ENCODE measurements around the gene KCNN1.

Gene KCNN1

DNA sequence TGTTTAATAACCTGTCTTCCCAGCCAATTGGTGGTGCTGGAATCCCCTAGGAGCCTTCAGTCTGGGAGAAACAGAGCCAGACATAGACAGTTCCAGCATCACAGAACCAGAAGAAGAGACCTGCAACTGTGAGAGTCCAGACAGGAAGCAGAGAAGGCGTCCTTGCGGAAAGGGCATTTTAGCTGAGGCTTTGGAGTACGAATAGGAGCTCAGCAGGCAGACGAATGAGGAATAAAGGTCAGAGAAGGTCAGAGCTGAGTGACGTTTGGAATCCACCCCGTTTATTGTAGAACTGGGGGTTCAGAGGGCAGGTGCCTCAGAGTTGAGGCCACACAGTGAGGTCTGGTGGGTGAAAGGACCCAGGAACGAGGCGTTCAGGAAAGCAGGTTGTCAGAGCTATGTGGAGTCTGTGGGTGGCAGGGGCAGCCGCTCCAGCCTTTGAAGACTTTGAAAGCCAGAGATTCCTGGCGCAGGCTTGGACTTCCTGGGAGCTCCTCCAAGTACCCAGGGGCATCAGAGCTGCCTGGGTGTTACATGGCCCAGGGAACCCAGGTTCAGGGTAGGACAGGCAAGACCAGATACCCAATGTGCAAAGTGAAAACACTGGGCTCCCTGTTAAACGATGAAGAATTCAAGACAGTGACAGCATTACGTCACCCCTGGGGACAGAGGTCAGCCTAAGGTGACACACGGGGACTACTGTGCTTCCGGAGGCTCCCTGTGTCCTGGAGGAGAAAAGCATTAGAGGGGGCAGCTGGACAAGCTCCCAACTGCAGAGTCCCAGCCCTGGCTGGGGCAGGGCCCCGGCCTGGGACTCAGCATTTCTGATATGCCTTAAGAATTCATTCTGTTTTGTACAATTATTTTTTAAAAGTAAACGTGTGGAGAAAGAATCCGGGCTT is 46.6 kb downstream of the KCNN1 start:
- peaks cover 12% of the 10 kb centered on the region for H3K4me1 ChIP-seq (ENCODE audit: control insufficient read depth, insufficient read depth, low read length)
- H3K27ac ChIP-seq (ENCODE audit: insufficient read depth, low read depth, low read length, poor library complexity, severe bottlenecking): no peak overlapping the region
- no peak overlapping the region for H3K4me3 ChIP-seq (ENCODE audit: insufficient read depth, low read depth, low read length)
- H3K9me3 ChIP-seq (ENCODE audit: control insufficient read depth, low read length): no peaks in the 10 kb centered on the region
- WGBS, 2 experiments: 67 to 72% methylated on average over 17 of the region's 17 CpGs
- no peaks in the 10 kb centered on the region for H3K27me3 ChIP-seq (ENCODE audit: control insufficient read depth, insufficient read depth, low read length, poor library complexity, severe bottlenecking)
- H3K36me3 ChIP-seq (ENCODE audit: control insufficient read depth, insufficient read depth, low read length): no peaks in the 10 kb centered on the region

DNA sequence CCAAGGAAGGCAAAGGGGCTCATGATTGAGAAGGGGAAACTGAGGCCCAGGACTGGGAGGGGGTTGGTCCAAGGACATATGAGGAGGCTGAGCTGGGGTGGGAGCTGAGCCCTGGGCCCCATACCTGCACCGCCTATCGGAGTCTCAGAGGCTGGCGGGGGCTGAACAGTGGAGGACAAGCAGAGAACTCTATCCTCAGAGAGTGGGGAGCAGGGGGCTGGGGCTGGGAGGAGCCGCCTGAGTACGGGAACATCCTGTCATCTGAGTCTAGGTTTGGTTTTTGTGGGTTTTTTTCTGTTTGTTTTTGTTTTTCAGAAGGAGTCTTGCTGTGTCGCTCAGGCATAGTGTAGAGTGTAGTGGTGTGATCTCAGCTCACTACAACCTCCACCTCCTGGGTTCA is 47.3 kb downstream of the KCNN1 start:
- no peak overlapping the region for H3K27ac ChIP-seq (ENCODE audit: insufficient read depth, low read depth, low read length, poor library complexity, severe bottlenecking)
- no peaks in the 10 kb centered on the region for H3K9me3 ChIP-seq (ENCODE audit: control insufficient read depth, low read length)
- H3K27me3 ChIP-seq (ENCODE audit: control insufficient read depth, insufficient read depth, low read length, poor library complexity, severe bottlenecking): no peaks in the 10 kb centered on the region
- 94 to 96% methylated on average over 5 to 6 of the region's 6 CpGs for WGBS, 2 experiments
- H3K4me3 ChIP-seq (ENCODE audit: insufficient read depth, low read depth, low read length): no peak overlapping the region
- H3K36me3 ChIP-seq (ENCODE audit: control insufficient read depth, insufficient read depth, low read length): no peaks in the 10 kb centered on the region
- peaks cover 12% of the 10 kb centered on the region for H3K4me1 ChIP-seq (ENCODE audit: control insufficient read depth, insufficient read depth, low read length)

DNA sequence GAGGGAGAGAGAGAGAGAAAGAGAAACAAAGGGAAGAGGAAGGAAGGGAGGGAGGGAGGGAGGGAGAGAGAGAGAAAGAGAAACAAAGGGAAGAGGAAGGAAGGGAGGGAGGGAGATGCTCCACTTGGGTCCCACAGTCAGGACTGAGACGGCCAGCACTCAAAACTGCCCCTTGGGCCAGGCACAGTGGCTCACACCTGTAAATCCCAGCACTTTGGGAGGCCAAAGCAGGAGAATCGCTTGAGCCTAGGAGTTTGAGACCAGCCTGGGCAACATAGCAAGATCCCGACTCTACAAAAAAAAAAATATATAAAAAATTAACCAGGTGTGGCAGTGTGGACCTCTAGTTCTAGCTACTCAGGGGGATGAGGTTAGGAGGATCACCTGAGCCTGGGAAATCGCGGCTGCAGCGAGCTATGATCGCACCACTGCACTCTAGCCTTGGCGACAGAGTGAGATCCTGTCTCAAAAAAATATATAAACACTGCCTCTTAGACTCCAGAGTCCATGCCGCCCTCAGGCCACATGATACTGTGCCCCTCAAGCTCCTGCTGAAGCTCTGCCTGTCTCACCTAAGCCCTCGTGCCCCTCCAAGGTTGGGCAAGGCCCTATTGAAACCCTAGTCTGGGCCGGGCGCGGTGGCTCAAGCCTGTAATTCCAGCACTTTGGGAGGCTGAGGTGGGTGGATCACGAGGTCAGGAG is 49.5 kb downstream of the KCNN1 start:
- WGBS, 2 experiments: 92% methylated on average over 14 of the region's 14 CpGs
- Histone ChIP-seq H3K36me3 (ENCODE audit: control insufficient read depth, insufficient read depth, low read length) (no peaks in the 10 kb centered on the region), H3K4me3 (ENCODE audit: insufficient read depth, low read depth, low read length) (no peak overlapping the region), H3K4me1 (ENCODE audit: control insufficient read depth, insufficient read depth, low read length) (peaks cover 12% of the 10 kb centered on the region), H3K9me3 (ENCODE audit: control insufficient read depth, low read length) (no peaks in the 10 kb centered on the region), H3K27me3 (ENCODE audit: control insufficient read depth, insufficient read depth, low read length, poor library complexity, severe bottlenecking) (no peaks in the 10 kb centered on the region), H3K27ac (ENCODE audit: insufficient read depth, low read depth, low read length, poor library complexity, severe bottlenecking) (no peak overlapping the region)

DNA sequence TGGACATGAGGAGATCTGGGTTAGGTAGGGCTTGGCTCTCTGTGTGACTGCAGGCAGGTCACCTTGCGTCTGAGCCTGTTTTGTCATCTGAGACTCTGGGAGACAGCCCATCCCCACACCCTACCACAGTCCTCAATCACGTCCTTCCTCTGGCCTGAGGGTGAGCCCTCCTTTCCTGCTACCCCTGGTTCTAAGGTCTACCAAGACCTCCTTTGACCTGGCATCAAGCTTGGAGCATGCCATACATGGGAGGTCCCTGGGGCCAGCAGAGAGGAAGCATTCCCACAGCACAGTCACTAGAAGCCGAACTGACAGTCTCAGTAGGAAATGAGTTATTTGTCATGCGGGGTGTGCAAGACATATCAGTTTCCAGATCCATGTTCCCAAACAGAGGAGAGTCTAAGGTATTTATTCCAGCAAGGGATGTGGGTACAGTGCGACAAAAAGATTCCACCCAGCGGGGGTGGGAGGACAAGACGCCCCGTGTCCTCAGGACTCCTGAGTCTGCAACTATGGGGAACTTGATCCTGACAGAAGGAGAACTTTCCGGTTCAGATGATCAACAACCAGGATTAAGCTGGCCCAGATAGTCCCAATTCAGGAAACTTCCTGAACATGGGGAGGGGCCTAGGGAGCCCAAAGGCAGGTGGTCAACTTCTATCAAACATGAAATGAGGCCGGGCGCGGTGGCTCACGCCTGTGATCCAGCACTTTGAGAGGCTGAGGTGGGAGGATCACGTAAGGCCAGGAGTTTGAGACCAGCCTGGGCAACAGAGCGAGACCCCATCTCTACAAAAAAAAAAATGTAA is 50.6 kb downstream of the KCNN1 start:
- Histone ChIP-seq H3K4me3 (ENCODE audit: insufficient read depth, low read depth, low read length) (no peak overlapping the region), H3K9me3 (ENCODE audit: control insufficient read depth, low read length) (no peaks in the 10 kb centered on the region), H3K36me3 (ENCODE audit: control insufficient read depth, insufficient read depth, low read length) (no peaks in the 10 kb centered on the region), H3K27ac (ENCODE audit: insufficient read depth, low read depth, low read length, poor library complexity, severe bottlenecking) (no peak overlapping the region), H3K27me3 (ENCODE audit: control insufficient read depth, insufficient read depth, low read length, poor library complexity, severe bottlenecking) (no peaks in the 10 kb centered on the region), H3K4me1 (ENCODE audit: control insufficient read depth, insufficient read depth, low read length) (peaks cover 15% of the 10 kb centered on the region)
- 91% methylated on average over 15 of the region's 15 CpGs for WGBS, 2 experiments

DNA sequence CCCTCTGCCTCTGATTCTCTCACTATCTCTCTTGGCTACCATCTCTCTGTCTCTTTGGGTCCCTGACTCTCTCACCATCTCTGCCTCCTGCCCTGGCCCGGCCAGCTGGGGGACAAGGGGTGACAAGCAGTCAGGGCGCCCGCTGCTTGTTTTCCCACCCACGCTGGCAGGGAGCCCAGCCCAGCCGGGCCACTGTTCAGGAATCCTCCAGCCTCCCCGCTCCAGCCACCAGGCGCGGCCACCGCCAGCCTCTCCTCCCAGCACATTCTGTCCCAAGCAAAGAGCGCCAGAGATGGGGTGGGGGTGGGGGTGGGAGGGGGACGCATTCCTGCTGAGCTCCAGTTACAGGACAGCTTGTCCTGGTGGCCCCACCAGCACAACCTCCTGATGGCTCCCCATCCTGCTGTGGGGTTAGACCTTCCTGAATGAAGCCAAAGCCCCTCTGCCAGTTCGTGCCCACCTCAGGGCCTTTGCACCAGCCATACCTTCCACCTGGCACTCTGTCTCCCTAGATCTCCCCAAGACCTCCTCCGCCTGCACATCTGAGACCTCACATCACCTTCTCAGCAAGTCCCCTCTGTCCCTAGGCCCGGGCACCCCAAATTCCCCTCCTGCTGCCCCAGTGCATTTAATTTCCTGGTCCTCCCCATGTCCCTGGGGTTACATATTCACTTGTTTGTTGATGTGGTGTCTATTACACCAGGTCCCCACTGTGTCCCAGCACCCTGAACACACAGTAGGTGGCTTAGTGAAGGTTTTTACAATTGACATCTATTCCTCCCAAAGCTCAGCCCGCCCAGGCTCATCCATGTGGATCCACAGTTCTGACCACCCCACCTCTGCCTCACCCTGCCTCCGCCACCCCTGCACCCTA is 53.5 kb downstream of the KCNN1 start:
- Histone ChIP-seq H3K27ac (ENCODE audit: insufficient read depth, low read depth, low read length, poor library complexity, severe bottlenecking) (no peak overlapping the region), H3K4me1 (ENCODE audit: control insufficient read depth, insufficient read depth, low read length) (peaks cover 3% of the 10 kb centered on the region), H3K27me3 (ENCODE audit: control insufficient read depth, insufficient read depth, low read length, poor library complexity, severe bottlenecking) (no peaks in the 10 kb centered on the region), H3K9me3 (ENCODE audit: control insufficient read depth, low read length) (no peaks in the 10 kb centered on the region), H3K36me3 (ENCODE audit: control insufficient read depth, insufficient read depth, low read length) (no peaks in the 10 kb centered on the region), H3K4me3 (ENCODE audit: insufficient read depth, low read depth, low read length) (no peak overlapping the region)
- 94% methylated on average over 11 to 16 of the region's 16 CpGs for WGBS, 2 experiments

DNA sequence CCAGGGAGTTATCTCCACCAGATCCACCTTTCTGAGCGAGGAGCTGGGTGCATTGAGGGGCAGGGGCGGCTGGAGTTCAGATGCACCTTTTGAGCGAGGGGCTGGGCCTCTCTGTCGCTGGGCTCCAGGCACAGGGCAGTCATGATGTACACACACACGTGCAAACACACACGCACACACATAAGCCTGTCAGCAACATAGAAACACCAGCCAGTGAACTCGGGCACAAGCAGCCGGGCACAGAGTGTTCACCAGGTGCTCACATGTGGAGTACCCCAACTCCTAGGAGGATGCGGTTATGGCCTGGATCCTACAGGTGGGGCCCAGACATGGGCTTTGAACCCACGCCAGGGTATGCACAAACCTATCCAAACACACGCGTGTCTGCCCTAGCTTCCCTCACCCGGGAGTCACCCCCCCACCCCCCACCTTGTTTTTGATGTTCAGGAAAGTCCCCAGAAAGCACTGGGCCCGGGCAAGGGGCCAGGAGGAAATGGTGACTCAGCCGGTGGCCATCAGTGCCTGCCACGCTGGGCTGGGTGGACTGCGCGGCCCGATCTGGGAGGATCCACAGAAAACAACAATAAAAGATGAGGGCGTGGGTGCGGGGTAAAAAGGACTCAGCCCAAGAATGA is 54.3 kb downstream of the KCNN1 start:
- no peaks in the 10 kb centered on the region for H3K36me3 ChIP-seq (ENCODE audit: control insufficient read depth, insufficient read depth, low read length)

DNA sequence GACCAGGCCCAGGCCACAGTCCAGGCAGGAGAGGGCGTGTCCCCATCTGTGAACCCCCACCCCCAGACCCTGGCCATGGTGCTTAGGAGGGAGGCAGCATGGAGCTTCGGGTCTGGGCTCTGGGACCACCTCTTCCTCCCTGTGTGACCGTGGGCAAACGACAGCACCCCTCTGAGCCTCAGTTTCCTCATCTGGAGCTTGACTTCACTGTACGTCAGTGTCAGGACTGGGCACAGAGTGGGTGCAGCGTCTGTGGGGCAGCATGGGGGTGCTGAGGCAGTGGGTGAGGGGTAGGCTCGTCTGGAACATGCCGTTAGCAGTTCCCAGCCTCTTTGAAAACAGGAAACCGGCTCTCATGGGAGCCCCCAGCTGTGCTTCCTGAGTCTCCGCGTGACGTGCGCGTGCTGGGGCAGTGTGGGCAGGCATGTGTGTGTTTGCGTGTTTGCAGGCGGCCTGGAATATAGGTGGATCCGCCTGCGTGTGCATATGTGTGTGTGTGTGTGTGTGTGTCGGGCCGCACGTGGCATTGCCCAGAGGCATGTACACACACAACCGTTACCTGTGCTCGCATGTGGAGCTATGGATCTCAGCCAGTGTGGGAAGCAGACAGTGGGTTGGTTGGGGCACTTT is 56.8 kb downstream of the KCNN1 start:
- H3K27me3 ChIP-seq (ENCODE audit: control insufficient read depth, insufficient read depth, low read length, poor library complexity, severe bottlenecking): no peaks in the 10 kb centered on the region
- no peak overlapping the region for H3K4me3 ChIP-seq (ENCODE audit: insufficient read depth, low read depth, low read length)
- peaks cover 3% of the 10 kb centered on the region for H3K4me1 ChIP-seq (ENCODE audit: control insufficient read depth, insufficient read depth, low read length)
- 91% methylated on average over 23 of the region's 23 CpGs for WGBS, 2 experiments
- no peaks in the 10 kb centered on the region for H3K36me3 ChIP-seq (ENCODE audit: control insufficient read depth, insufficient read depth, low read length)
- no peaks in the 10 kb centered on the region for H3K9me3 ChIP-seq (ENCODE audit: control insufficient read depth, low read length)
- H3K27ac ChIP-seq (ENCODE audit: insufficient read depth, low read depth, low read length, poor library complexity, severe bottlenecking): no peak overlapping the region

More for the DNA sequence above, 54.3 kb downstream of the KCNN1 start:
- H3K4me1 ChIP-seq (ENCODE audit: control insufficient read depth, insufficient read depth, low read length): peaks cover 3% of the 10 kb centered on the region
- no peak overlapping the region for H3K4me3 ChIP-seq (ENCODE audit: insufficient read depth, low read depth, low read length)
- H3K27ac ChIP-seq (ENCODE audit: insufficient read depth, low read depth, low read length, poor library complexity, severe bottlenecking): no peak overlapping the region
- no peaks in the 10 kb centered on the region for H3K27me3 ChIP-seq (ENCODE audit: control insufficient read depth, insufficient read depth, low read length, poor library complexity, severe bottlenecking)
- WGBS, 2 experiments: 94 to 96% methylated on average over 21 of the region's 21 CpGs
- no peaks in the 10 kb centered on the region for H3K9me3 ChIP-seq (ENCODE audit: control insufficient read depth, low read length)

DNA sequence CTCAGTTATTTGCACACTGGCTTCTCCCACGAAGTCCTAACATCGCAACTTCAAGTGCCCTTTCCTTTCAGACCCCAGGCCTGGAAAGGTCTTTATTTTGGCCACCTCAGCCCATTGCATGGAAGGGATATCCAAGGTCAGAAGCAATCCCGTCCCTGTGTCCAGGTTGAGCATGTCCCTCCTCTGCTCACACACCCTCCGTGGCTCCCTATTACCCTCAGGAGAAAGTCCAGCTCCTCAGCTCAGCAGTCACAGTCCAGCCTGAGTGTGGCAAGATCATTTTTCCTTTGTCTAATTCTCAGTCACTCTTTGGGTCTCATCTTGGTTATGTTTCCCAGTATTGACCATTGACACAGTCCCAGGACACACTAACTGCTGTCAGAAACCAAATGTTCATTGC is 60.2 kb downstream of the KCNN1 start:
- H3K9me3 ChIP-seq (ENCODE audit: control insufficient read depth, low read length): no peaks in the 10 kb centered on the region
- H3K4me3 ChIP-seq (ENCODE audit: insufficient read depth, low read depth, low read length): no peak overlapping the region
- WGBS, 2 experiments: 87 to 92% methylated on average over 4 of the region's 4 CpGs
- H3K27ac ChIP-seq (ENCODE audit: insufficient read depth, low read depth, low read length, poor library complexity, severe bottlenecking): no peak overlapping the region
- peaks cover 3% of the 10 kb centered on the region for H3K4me1 ChIP-seq (ENCODE audit: control insufficient read depth, insufficient read depth, low read length)
- no peaks in the 10 kb centered on the region for H3K36me3 ChIP-seq (ENCODE audit: control insufficient read depth, insufficient read depth, low read length)
- no peaks in the 10 kb centered on the region for H3K27me3 ChIP-seq (ENCODE audit: control insufficient read depth, insufficient read depth, low read length, poor library complexity, severe bottlenecking)
